Activated B cell treated with CpG ODN at 0.5 μM for 24 hours (primary cell): ENCODE measurements around the gene SCFD2. TPM values are rescaled to one million over a fixed set of nuclear protein-coding genes. Genes with fewer than 3 reads are reported as not detected.

ENCODE experiments used
- ATAC-seq: fragments of 200-7000 bp; cut with Tn5 transposase; one replicate; pipeline ENCODE4 v1.10.0; 2021; ENCODE audit warnings: low read depth, mild to moderate bottlenecking, moderate library complexity
- CTCF ChIA-PET: fragments of 350-600 bp; sonication (Branson Sonifier 250); formaldehyde crosslinking; loops from one replicate; lab custom pipeline; 2021; ENCODE audit warnings: antibody characterized with exemption; lab: Charles Lee
- POLR2A ChIA-PET: fragments of 350-600 bp; sonication (Branson Sonifier 250); formaldehyde crosslinking; loops from one replicate; lab custom pipeline; 2021; ENCODE audit warnings: antibody characterized with exemption; lab: Charles Lee
- DNase-seq: peaks from one replicate; pipeline ENCODE4 v3.0.0; 2022
- H3K27ac Mint-ChIP-seq: one replicate; pipeline ENCODE4 v1.8.0; 2020; ENCODE audit warnings: mixed read lengths
- H3K27me3 Mint-ChIP-seq: one replicate; pipeline ENCODE4 v1.8.0; 2021; ENCODE audit warnings: mixed read lengths
- H3K36me3 Mint-ChIP-seq: one replicate; pipeline ENCODE4 v1.8.0; 2021; ENCODE audit warnings: low read depth, mixed read lengths
- H3K4me1 Mint-ChIP-seq: one replicate; pipeline ENCODE4 v1.8.0; 2021; ENCODE audit warnings: mixed read lengths
- H3K4me3 Mint-ChIP-seq: one replicate; pipeline ENCODE4 v1.8.0; 2020; ENCODE audit warnings: mild to moderate bottlenecking, mixed read lengths
- H3K9me3 Mint-ChIP-seq: one replicate; pipeline ENCODE4 v1.8.0; 2020; ENCODE audit warnings: mixed read lengths
- intact Hi-C: fragments of 100-400 bp; cut with micrococcal nuclease; formaldehyde crosslinking; loops from one replicate; pipeline ENCODE4 v1.15.1; 2024
- total RNA-seq: library from RNA; stranded (reverse); gene quantifications from 2 replicates; pipeline ENCODE4 v1.2.3, GENCODE V29; 2022
- TF ChIP-seq, protein P1 (sequence below): fragments of 200-600 bp; IDR thresholded peaks from one replicate; pipeline ENCODE4 v1.8.0; 2022; ENCODE audit warnings: antibody characterized with exemption, mild to moderate bottlenecking

Gene SCFD2
- total RNA-seq, 1 donor from 2014 or later = 46.6 TPM

GRCh38 chr4:53101191-53101581, 264.7 kb downstream of the SCFD2 start:
- CTCF ChIA-PET = no interaction called here
- intact Hi-C loops = no loop called here
- Mint-ChIP-seq H3K4me3 (no peak overlapping the region), H3K4me1 (no peaks in the 10 kb centered on the region), H3K27ac (no peak overlapping the region), H3K27me3 (no peaks in the 10 kb centered on the region), H3K36me3 (peaks cover 8% of the 10 kb centered on the region), H3K9me3 (no peaks in the 10 kb centered on the region)
- TF ChIP-seq, protein P1, sequence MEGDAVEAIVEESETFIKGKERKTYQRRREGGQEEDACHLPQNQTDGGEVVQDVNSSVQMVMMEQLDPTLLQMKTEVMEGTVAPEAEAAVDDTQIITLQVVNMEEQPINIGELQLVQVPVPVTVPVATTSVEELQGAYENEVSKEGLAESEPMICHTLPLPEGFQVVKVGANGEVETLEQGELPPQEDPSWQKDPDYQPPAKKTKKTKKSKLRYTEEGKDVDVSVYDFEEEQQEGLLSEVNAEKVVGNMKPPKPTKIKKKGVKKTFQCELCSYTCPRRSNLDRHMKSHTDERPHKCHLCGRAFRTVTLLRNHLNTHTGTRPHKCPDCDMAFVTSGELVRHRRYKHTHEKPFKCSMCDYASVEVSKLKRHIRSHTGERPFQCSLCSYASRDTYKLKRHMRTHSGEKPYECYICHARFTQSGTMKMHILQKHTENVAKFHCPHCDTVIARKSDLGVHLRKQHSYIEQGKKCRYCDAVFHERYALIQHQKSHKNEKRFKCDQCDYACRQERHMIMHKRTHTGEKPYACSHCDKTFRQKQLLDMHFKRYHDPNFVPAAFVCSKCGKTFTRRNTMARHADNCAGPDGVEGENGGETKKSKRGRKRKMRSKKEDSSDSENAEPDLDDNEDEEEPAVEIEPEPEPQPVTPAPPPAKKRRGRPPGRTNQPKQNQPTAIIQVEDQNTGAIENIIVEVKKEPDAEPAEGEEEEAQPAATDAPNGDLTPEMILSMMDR = no peak
- no peak for ATAC-seq
- no peak for DNase-seq
- POLR2A ChIA-PET = no interaction called here

DNA sequence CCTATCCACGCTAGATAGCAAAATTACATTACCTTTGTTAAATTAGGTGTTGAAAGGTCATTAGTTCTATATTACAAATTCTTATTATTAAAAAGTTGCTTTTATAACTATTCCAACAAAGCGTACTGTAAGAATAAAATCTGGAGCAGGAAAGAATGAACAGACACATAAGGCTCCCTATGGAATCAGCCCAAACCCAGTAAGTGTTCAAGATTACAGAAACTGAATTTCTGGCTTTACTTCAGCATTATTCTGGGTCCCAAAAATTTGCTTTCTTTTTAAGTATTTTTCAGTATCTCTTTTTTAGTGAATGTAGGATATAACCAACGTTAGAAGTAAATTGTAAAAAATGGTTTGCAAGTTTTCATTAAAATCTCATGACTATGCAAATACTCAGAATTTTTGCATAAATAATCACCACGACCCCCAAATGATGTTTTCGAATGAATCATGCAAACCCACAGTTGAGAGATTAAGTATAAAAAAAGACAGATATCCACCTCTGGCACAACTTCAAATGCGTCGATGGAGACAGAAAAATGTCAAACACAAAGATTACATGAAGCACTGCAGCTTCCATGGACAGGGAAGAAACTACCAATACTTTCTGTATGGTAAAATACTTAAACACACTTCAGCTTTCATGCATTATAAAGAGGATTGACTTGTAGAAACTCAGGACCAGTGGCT, 265.2 kb downstream of the SCFD2 start:
- Mint-ChIP-seq H3K27me3 (no peaks in the 10 kb centered on the region), H3K27ac (no peak overlapping the region), H3K4me3 (no peak overlapping the region), H3K9me3 (no peaks in the 10 kb centered on the region), H3K36me3 (peaks cover 8% of the 10 kb centered on the region), H3K4me1 (no peaks in the 10 kb centered on the region)
- TF ChIP-seq, protein P1 = no peak
- DNase-seq = no peak
- intact Hi-C loops = no loop called here
- no peak for ATAC-seq
- CTCF ChIA-PET = no interaction called here
- POLR2A ChIA-PET = no interaction called here

GRCh38 chr4:53098681-53099121, 267.2 kb downstream of the SCFD2 start:
- H3K9me3 Mint-ChIP-seq = no peaks in the 10 kb centered on the region
- no peak overlapping the region for H3K27ac Mint-ChIP-seq
- H3K4me1 Mint-ChIP-seq = no peaks in the 10 kb centered on the region
- ATAC-seq = no peak
- POLR2A ChIA-PET = no interaction called here
- no peak overlapping the region for H3K4me3 Mint-ChIP-seq
- no peaks in the 10 kb centered on the region for H3K27me3 Mint-ChIP-seq
- CTCF ChIA-PET = no interaction called here
- TF ChIP-seq, protein P1 = no peak
- intact Hi-C loops = no loop called here
- DNase-seq = no peak
- H3K36me3 Mint-ChIP-seq = peaks cover 8% of the 10 kb centered on the region

DNA sequence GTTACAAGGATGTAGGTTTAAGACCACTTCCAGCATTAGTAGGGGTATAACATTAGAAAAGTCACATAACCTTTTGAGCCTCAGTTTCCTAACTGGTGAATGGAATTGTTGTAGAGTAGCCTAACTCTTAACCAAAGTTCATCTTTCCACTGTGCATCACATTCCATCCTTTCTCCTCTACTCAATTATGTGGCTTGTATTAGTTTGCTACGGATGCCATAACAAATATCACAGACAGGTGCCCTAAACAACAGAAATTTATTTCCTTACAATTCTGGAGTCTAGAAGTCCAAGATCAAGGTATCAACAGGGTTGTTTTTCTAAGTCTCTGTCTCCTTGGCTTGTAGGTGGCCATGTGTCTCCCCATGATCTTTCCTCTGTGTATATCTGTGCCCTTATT, 271.8 kb downstream of the SCFD2 start:
- Mint-ChIP-seq H3K4me3 (no peak overlapping the region), H3K36me3 (peaks cover 9% of the 10 kb centered on the region), H3K27me3 (no peaks in the 10 kb centered on the region), H3K9me3 (no peaks in the 10 kb centered on the region), H3K4me1 (no peaks in the 10 kb centered on the region), H3K27ac (no peak overlapping the region)
- TF ChIP-seq, protein P1 = no peak
- intact Hi-C loops = no loop called here
- DNase-seq (no peak), ATAC-seq (no peak)
- POLR2A ChIA-PET = no interaction called here
- CTCF ChIA-PET = no interaction called here

GRCh38 chr4:53089936-53090729, 275.7 kb downstream of the SCFD2 start:
- Mint-ChIP-seq H3K4me1 (no peaks in the 10 kb centered on the region), H3K4me3 (no peak overlapping the region), H3K36me3 (peaks cover 22% of the 10 kb centered on the region), H3K27me3 (no peaks in the 10 kb centered on the region), H3K27ac (no peak overlapping the region), H3K9me3 (peaks cover 15% of the 10 kb centered on the region)
- intact Hi-C loops = no loop called here
- CTCF ChIA-PET = no interaction called here
- TF ChIP-seq, protein P1 = no peak
- POLR2A ChIA-PET = no interaction called here
- no peak for ATAC-seq
- DNase-seq = no peak
